ENCODE results near the gene ITGAL.

DNA sequence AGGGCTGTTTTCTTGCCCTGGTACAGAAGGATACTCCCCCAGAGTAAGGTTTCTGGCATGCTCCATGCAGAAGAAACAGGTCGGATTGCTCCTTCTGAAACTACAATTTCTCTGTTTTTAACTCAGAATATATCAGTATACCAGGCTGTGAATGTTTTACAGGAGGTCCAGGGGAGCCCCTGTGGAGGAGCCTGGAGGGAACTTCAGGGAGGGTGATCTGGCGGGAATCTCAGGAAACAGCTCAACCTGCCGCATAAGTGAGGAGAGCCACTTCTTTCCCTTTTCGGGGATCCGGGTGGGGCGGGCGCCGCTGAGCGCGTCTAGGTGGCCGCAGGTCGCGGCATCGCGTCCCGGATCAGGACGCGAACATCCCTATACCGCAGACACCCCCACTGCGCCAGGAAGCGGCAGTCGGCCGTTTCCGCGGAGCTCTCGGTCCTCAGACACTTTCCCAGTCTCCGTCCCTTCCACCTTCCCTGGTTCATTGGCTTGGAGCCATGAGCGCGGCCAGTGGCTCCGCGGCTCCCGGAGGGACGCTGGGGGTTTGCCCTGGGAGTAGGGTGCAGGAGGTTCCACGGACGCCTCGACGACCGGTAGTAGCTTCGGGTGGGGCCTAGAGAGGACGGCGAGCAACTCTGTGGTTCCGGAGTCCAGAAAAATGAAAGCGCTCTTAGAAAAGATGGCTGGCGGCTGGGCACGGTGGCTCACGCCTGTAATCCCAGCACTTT, 88.7 kb downstream of the ITGAL start:
- TF ChIP-seq, protein P1, sequence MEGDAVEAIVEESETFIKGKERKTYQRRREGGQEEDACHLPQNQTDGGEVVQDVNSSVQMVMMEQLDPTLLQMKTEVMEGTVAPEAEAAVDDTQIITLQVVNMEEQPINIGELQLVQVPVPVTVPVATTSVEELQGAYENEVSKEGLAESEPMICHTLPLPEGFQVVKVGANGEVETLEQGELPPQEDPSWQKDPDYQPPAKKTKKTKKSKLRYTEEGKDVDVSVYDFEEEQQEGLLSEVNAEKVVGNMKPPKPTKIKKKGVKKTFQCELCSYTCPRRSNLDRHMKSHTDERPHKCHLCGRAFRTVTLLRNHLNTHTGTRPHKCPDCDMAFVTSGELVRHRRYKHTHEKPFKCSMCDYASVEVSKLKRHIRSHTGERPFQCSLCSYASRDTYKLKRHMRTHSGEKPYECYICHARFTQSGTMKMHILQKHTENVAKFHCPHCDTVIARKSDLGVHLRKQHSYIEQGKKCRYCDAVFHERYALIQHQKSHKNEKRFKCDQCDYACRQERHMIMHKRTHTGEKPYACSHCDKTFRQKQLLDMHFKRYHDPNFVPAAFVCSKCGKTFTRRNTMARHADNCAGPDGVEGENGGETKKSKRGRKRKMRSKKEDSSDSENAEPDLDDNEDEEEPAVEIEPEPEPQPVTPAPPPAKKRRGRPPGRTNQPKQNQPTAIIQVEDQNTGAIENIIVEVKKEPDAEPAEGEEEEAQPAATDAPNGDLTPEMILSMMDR (IDR thresholded peaks at IDR 0.05; ENCODE audit: poor library complexity): no peak
- TF ChIP-seq EZH2 (IDR thresholded peaks at IDR 0.05; ENCODE audit: borderline replicate concordance) (no peak), EZH2phosphoT487 (IDR thresholded peaks at IDR 0.05; ENCODE audit: low read depth, severe bottlenecking, unreplicated experiment) (no peak)

Data from hepatocyte (in vitro differentiated cells).